GM21515 (cell line): ENCODE data around the gene PSMG3.

Source experiments
- ATAC-seq: cut with Tn5 transposase; IDR thresholded peaks from one replicate; pipeline ENCODE4 v1.9.1; 2021; ENCODE audit not compliant: unreplicated experiment

The PSMG3 gene

GRCh38 chr7:1546909-1547776, 22.7 kb downstream of the PSMG3 start:
- no peak for ATAC-seq

GRCh38 chr7:1546274-1546908, 23.4 kb downstream of the PSMG3 start:
- ATAC-seq = no peak

- ATAC-seq = no peak
These were observed 24.2 kb downstream of the PSMG3 start for GRCh38 chr7:1545417-1546246.

- no peak for ATAC-seq
These were observed 24.9 kb downstream of the PSMG3 start for GRCh38 chr7:1544896-1545416.

GRCh38 chr7:1544178-1544895, 25.5 kb downstream of the PSMG3 start:
- no peak for ATAC-seq

GRCh38 chr7:1543826-1544177, 26.0 kb downstream of the PSMG3 start:
- ATAC-seq = no peak

GRCh38 chr7:1542841-1543747, 26.7 kb downstream of the PSMG3 start:
- ATAC-seq = no peak

- ATAC-seq = no peak
These were observed 27.5 kb downstream of the PSMG3 start for GRCh38 chr7:1542329-1542728.

GRCh38 chr7:1541431-1542162, 28.2 kb downstream of the PSMG3 start:
- no peak for ATAC-seq

GRCh38 chr7:1540776-1541271, 29.0 kb downstream of the PSMG3 start:
- no peak for ATAC-seq

- ATAC-seq = no peak
These were observed 29.7 kb downstream of the PSMG3 start for GRCh38 chr7:1539882-1540775.

GRCh38 chr7:1539181-1539881, 30.5 kb downstream of the PSMG3 start:
- ATAC-seq = no peak

- ATAC-seq = no peak
These were observed 31.2 kb downstream of the PSMG3 start for GRCh38 chr7:1538544-1539180.

- ATAC-seq = no peak
These were observed 32.1 kb downstream of the PSMG3 start for GRCh38 chr7:1537535-1538412.

GRCh38 chr7:1536743-1537534, 32.9 kb downstream of the PSMG3 start:
- no peak for ATAC-seq
